ENCODE data around the gene MAD1L1. TPM values are rescaled to one million over a fixed set of nuclear protein-coding genes. Genes with fewer than 3 reads are reported as not detected.

MAD1L1 gene
- total RNA-seq, 4 donors from 2014 or later: 18.4 to 39.1 (median 25.7) TPM

DNA sequence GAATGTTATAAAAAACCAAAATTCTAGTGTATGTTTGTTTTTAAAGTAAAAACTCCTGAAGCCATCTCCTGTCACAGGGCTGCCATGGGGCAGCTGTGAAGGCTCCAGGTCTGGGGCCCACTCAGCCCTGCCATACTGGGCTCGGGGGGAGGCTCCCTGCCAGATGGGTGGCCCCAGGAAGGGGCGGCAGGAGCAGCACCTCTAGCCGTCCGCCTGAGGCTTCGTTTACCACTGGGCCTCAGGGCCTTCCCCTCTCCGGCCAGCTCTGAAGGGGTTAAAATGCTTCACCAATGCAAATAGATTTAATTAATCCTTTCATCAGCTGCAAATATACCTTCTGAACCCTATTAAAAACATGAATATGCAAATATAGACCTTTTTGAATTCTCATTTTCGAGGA, 423.7 kb downstream of the MAD1L1 start:
- DNase-seq (ENCODE audit: low spot score) (no peak), ATAC-seq (ENCODE audit: low FRiP score) (no peak)
- TF ChIP-seq, protein P1, sequence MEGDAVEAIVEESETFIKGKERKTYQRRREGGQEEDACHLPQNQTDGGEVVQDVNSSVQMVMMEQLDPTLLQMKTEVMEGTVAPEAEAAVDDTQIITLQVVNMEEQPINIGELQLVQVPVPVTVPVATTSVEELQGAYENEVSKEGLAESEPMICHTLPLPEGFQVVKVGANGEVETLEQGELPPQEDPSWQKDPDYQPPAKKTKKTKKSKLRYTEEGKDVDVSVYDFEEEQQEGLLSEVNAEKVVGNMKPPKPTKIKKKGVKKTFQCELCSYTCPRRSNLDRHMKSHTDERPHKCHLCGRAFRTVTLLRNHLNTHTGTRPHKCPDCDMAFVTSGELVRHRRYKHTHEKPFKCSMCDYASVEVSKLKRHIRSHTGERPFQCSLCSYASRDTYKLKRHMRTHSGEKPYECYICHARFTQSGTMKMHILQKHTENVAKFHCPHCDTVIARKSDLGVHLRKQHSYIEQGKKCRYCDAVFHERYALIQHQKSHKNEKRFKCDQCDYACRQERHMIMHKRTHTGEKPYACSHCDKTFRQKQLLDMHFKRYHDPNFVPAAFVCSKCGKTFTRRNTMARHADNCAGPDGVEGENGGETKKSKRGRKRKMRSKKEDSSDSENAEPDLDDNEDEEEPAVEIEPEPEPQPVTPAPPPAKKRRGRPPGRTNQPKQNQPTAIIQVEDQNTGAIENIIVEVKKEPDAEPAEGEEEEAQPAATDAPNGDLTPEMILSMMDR (IDR thresholded peaks at IDR 0.05): no peak

DNA sequence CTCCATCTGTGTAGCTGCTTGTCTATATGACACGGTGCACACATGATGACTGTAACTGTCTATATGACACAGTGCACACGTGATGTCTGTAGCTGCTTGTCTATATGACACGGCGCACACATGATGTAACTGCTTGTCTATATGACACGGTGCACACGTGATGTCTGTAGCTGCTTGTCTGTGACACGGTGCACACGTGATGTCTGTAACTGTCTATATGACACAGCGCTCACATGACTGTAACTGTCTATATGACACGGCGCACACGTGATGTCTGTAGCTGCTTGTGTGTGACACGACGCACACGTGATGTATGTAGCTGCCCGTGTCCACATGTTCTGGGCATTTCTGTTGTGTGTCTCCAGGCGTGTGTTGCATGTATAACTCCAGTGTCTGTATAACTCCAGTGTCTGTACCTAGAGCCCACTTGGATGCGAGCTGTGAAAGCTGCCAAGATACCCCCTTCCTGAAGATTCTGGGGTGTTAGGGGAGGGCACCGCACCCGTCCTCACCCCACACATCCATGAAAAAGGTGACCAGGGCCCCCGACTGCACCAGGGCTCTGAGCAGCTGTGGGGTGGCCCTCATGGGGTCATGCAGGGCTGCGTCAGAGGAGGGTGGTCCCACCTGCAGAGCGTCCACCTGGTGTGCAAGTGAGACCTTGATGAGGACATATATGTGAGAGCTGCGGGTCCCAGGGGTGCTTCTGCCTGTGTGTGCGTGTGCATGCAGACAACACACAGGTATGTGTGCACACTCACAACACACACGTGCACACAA, 424.7 kb downstream of the MAD1L1 start:
- DNase-seq (ENCODE audit: low spot score) (no peak), ATAC-seq (ENCODE audit: low FRiP score) (no peak)
- TF ChIP-seq, protein P1 (IDR thresholded peaks at IDR 0.05): no peak

DNA sequence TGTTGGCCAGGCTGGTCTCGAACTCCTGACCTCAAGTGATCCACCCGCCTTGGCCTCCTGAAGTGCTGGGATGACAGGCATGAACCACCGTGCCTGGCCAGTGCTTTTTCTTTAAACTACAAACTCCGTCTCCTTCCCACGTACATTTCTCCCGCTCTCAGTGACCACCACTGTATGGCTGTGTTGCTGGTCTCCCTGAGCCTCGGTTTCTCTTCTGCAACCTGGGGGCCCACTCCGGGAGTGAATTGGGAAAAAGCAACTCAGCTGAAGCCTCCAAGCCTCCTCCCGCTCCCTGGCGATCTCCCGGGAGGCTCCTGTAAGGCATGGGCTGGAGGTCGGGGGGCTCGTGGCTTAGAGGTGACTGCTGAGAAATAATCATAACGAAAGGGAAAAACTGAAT, 426.4 kb downstream of the MAD1L1 start:
- no peak for DNase-seq (ENCODE audit: low spot score)
- TF ChIP-seq, protein P1 (IDR thresholded peaks at IDR 0.05): no peak
- no peak for ATAC-seq (ENCODE audit: low FRiP score)

DNA sequence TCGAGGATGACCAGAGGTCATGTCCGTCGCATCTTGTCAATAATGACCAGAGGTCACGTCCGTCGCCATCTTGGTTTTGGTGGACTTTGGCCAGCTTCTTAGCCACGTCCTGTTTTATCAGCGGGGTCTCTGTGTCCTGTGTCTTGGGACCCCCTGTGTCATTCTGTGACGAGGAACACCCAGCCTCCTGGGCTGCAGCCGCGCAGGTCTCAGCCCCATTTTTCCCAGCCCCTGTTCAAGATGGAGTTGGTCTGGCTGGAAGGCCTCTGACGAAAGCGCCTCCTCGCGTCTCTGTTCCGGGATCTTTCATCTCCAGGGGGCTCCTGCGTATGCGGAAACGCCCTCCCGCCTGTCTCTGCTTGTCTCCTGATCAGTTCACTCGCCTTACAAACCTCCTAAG, 428.4 kb downstream of the MAD1L1 start:
- no peak for DNase-seq (ENCODE audit: low spot score)
- TF ChIP-seq, protein P1 (IDR thresholded peaks at IDR 0.05): no peak

DNA sequence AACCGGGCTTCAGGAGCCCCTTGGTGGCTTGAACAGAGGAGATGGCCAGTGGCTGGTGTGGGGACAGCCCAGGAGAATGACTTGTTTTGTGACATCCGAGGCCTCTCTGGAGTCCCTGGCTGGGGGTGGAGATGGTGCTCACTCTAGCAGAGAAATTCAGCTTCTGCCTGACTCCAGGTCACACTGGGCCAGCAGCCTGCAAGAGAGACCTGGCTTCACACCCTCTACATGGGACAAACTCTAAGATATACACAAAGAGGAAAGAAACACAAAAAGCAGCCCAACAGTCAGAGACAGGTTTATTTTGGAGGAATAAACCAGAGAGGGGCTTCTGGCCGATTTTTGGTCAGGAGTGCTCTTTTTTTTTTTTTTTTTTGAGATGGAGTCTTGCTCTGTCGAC, 429.8 kb downstream of the MAD1L1 start:
- ATAC-seq (ENCODE audit: low FRiP score) (no peak), DNase-seq (ENCODE audit: low spot score) (no peak)
- TF ChIP-seq, protein P1 (IDR thresholded peaks at IDR 0.05): no peak

More for the DNA sequence above, 428.4 kb downstream of the MAD1L1 start:
- ATAC-seq (ENCODE audit: low FRiP score): no peak

DNA sequence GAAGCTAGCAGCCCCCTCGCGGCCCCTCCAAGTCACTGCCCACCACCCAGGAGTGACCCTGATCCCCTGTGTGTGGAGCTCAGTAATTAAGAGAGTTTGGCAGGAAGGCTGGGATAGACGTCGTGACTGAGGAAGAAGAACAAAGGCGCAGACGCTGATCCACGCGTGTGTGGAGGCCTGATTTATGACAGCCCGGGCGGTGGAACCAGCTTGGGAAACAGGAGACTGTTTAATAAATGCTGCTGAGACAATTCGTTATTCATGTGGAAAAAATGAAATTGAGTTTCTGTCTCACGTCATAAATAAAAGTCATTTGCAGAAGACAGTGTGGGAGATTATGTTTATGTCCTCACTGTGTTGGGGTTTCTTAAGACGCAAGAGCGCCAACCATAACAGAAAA, 431.8 kb downstream of the MAD1L1 start:
- ATAC-seq (ENCODE audit: low FRiP score) (no peak), DNase-seq (ENCODE audit: low spot score) (no peak)
- TF ChIP-seq, protein P1 (IDR thresholded peaks at IDR 0.05): no peak

DNA sequence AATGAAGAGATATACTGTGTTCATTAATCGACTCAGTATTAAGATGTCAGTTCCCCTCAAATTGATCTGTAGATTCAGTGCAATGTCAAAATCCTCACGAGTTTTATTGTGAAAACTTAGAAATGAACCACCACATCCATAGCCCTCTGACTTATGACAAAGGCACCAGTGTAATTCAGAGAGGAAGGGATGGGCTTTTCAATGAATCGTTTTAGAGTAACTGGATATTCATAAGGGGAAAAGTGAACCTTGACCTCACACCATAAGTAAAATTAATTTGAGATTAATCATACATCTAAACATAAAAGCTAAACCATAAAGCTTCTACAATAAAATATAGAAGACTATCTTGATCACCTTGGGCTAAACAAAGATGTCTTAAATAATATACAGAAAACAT, 434.6 kb downstream of the MAD1L1 start:
- DNase-seq (ENCODE audit: low spot score): no peak
- TF ChIP-seq, protein P1 (IDR thresholded peaks at IDR 0.05): no peak
- ATAC-seq (ENCODE audit: low FRiP score): no peak
